Astrocyte of the cerebellum (primary cell): ENCODE data around the gene MX1.
"Not testable (repeated sequence)": the region's sequence is repeated elsewhere in the genome, so short reads cannot be mapped to it uniquely, and the experiment has no call there.

Source experiments
- DNase-seq: peaks from one replicate; pipeline ENCODE4 v3.0.0-alpha.2; 2011; ENCODE audit warnings: low read depth
- H3K4me3 ChIP-seq: 2 replicates; pipeline ENCODE4 v1.5.1; 2011; ENCODE audit warnings: mild to moderate bottlenecking, low read depth, low read length, moderate library complexity
- CTCF ChIP-seq: IDR thresholded peaks from 2 replicates; pipeline ENCODE4 v1.5.1; 2012; ENCODE audit warnings: low read length, low read depth, moderate library complexity, mild to moderate bottlenecking; ENCODE audit errors: missing control alignments
- in situ Hi-C: cut with HindIII; loops from 2 replicates; pipeline ENCODE4 v1.10.0; 2017; ENCODE audit warnings: low sequenced_read_pairs

MX1 gene

GRCh38 chr21:41405321-41405720 is 20.7 kb upstream of the MX1 start:
- H3K4me3 ChIP-seq: no peak overlapping the region
- in situ Hi-C loops: no loop called here
- no peak for DNase-seq
- no peak for TF ChIP-seq CTCF

- in situ Hi-C loops: no loop called here
- H3K4me3 ChIP-seq: no peak overlapping the region
- TF ChIP-seq CTCF: no peak
- DNase-seq: no peak
These were observed 19.7 kb upstream of the MX1 start for GRCh38 chr21:41406340-41406739.

- no peak overlapping the region for H3K4me3 ChIP-seq
- no peak for DNase-seq
- in situ Hi-C loops: no loop called here
- no peak for TF ChIP-seq CTCF
These were observed 18.2 kb upstream of the MX1 start for GRCh38 chr21:41407541-41408460.

GRCh38 chr21:41410361-41410760 is 15.7 kb upstream of the MX1 start:
- no peak overlapping the region for H3K4me3 ChIP-seq
- peak; percentile 39 for DNase-seq
- in situ Hi-C loops: no loop called here
- no peak for TF ChIP-seq CTCF

GRCh38 chr21:41410767-41411448 is 15.1 kb upstream of the MX1 start:
- no peak for TF ChIP-seq CTCF
- H3K4me3 ChIP-seq: no peak overlapping the region
- in situ Hi-C loops: no loop called here
- no peak for DNase-seq

- no peak overlapping the region for H3K4me3 ChIP-seq
- peak; percentile 24 for TF ChIP-seq CTCF
- no peak for DNase-seq
- in situ Hi-C loops: no loop called here
These were observed 14.5 kb upstream of the MX1 start for GRCh38 chr21:41411449-41412089.

GRCh38 chr21:41417505-41417904 is 8.5 kb upstream of the MX1 start:
- H3K4me3 ChIP-seq, in situ Hi-C loops, DNase-seq: not testable (repeated sequence)
